GM12873 (cell line): ENCODE measurements around the gene KLC4.

Source experiments
- TF ChIP-seq, protein P1 (sequence below): IDR thresholded peaks from 2 replicates; pipeline ENCODE4 v1.5.1; 2012; ENCODE audit warnings: low read depth, mild to moderate bottlenecking, moderate library complexity, low read length, control low read depth; ENCODE audit not compliant: insufficient read depth; ENCODE audit errors: missing control alignments

The KLC4 gene

DNA sequence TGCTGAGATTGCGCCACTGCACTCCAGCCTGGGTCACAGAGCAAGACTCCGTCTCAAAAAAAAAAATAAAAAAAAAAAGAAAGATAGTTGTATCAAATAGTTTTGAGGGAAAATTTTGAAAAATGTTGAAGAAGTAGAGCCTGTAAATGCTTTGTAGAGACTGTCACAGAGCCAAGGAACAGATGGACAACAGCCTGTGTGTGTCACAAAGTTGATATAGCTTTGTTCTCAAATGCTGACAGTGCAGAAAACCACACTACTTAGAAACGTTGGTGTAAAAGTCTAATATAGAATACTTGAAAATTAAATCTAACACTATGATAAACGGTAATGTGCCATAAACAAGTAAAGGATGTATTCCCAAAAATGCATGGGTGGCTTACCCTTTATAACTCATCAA lies 42.1 kb downstream of the KLC4 start:
- TF ChIP-seq, protein P1, sequence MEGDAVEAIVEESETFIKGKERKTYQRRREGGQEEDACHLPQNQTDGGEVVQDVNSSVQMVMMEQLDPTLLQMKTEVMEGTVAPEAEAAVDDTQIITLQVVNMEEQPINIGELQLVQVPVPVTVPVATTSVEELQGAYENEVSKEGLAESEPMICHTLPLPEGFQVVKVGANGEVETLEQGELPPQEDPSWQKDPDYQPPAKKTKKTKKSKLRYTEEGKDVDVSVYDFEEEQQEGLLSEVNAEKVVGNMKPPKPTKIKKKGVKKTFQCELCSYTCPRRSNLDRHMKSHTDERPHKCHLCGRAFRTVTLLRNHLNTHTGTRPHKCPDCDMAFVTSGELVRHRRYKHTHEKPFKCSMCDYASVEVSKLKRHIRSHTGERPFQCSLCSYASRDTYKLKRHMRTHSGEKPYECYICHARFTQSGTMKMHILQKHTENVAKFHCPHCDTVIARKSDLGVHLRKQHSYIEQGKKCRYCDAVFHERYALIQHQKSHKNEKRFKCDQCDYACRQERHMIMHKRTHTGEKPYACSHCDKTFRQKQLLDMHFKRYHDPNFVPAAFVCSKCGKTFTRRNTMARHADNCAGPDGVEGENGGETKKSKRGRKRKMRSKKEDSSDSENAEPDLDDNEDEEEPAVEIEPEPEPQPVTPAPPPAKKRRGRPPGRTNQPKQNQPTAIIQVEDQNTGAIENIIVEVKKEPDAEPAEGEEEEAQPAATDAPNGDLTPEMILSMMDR = no peak

DNA sequence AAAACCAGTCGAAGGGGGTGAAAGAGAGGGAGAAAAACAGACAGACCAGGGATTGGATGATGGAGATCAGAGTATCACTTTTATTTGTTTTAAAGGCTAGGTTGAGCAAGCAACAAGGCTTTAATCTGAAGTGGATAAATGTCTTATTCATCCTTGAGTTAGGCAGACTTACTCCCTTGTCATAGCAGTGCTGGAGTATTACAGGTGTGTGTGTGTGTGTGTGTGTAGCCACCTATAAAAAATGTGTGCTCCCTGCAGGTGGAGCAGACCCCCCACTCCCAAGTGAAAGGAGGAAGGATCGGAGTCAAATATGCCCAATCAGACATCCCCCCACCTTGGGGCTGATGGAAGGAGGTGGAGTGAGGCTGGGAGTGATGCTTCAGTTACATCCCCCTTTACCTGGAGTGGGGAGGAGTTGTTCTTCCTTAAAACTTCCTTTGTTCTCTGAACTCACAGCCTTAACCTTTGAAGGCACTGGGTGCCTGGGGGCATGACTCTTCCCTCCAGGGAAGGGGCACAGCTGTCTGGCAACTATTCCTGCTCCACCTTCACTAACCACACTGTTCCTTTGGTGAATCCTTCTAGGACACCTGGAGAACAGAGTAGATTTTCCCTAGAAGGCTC lies 43.9 kb downstream of the KLC4 start:
- TF ChIP-seq, protein P1 = no peak

DNA sequence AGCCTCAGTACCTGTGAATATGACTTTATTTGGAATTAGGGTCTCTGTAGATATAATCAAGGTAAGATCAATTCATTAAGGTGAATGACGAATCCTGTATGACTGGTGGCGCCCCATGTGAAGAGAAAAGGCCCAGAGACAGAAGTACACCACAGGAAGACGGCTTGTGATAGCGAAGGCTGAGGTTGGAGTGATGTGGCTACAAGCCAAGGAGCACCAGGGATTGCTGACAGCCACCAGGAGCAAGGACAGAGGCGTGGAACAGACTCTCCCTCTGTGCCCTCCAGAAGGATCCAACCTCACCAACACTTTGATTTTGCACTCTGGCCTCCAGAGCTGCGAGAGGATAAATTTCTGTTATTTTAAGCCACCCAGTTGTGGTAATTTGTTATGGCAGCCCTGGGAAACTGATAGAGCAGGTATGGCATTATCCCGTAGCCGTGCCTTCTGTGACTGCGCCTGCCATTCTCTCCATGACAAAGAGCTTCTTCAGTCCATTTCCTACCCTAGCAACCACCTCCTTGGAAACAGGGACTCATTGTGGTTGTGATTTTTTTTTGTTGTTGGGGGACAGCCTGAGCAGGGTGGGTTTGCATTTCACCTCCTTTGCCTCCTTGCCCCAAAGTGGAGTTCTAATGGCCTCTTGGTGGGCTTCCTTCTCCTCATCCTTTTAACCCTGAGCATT lies 46.2 kb downstream of the KLC4 start:
- TF ChIP-seq, protein P1 = no peak

DNA sequence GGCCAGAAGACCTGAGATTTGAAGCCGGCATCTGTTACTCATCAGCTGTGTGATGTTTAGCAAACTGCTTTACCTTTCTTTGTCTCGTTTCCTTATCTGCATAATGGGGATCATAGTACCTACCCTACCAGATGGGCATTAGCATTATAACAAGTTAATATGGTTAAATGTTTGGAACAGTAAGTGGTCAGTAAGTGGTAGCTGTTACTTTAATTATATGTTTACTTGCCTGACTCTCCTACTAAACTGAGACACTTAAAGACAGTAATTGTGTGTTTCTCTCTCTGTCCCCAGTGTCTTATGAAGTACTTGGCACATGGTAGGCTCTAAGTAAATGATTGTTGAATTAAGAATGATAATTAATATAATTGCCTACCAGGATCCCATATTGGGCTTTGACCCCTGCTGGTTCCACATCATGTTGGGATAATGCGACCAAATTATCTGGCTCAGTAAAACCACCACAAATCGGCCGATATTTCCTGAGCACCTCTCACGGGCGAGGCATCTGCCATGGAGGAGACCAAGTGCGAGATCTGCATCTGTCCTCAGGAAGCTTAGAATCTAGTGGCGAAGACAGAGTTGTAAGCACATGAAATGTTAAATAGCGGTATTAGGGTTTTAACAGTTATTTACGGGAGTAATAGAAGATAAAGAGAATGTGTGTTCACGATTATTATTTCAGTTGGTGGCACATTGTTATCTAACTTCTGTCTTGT lies 48.1 kb downstream of the KLC4 start:
- TF ChIP-seq, protein P1 = no peak

DNA sequence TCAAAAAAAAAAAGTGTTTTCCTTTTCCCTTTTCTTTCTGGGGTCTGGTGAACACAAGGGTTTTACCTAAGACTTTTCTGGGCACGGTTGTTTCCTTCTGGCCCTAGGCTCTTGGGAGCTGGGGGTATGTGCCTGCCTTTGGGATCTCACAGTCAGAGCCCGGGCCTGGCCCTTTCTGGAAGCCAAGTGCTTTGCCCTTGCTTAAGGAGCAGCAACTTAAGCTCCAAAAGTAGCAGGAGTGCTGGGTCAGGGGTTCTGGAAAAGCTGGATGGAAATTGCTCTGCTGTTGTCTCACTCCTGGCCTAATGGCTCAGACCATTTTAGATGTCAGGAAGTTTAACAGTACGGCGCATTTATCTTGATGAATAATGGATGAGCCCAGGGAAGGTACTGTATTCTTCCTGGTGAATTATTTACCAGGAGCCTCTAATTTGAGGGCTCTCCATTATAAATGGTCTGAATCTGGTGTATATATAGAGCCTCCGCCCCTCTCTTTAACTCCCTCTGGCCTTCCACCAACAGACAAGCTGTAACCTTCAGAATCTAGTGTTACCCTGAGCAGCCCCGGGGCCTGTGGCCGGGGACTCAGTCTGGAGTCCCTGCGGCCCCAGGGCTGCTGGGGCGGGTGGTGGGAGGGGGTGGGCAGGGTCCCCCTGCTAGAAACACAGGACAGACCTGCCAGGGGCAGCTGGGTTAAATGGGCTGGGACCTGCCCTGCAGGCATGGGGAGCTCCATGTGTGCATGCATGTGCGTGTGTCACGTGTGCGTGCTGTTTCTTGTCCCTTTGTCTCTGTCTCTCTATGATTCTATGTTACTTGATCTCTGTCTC lies 54.2 kb downstream of the KLC4 start:
- TF ChIP-seq, protein P1 = no peak

DNA sequence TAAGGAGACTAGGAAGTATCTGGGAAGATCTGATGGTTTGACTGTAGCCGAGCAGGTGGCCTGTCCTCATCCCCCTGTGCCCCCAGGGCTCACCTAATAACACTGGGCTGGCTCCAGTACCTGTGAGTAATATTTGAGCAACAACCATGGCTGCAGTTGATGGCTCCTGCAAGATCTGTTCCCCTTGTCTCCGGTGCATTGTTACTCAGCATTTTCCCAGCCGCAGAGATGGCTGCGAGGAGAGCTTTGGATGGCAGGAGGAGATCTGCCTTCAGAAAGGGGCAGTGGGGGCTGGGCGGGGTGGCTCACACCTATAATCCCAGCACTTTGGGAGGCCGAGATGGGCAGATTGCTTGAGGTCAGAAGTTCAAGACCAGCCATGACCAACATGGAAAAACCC lies 55.9 kb downstream of the KLC4 start:
- TF ChIP-seq, protein P1 = no peak
